CD4-positive, alpha-beta T cell (primary cell): Measurements from ENCODE around the gene MID2. TPM values are rescaled to one million over a fixed set of nuclear protein-coding genes. Genes with fewer than 3 reads are reported as not detected.

Experiments
- ATAC-seq: fragments of 200-7000 bp; cut with Tn5 transposase; one replicate; pipeline ENCODE4 v1.10.0; 2022; ENCODE audit warnings: mild to moderate bottlenecking; ENCODE audit not compliant: poor library complexity
- CTCF ChIA-PET: fragments of 350-600 bp; sonication (Branson Sonifier 250); formaldehyde crosslinking; loops from one replicate; lab custom pipeline; 2021; ENCODE audit warnings: antibody characterized with exemption, inconsistent platforms; lab: Charles Lee
- POLR2A ChIA-PET: fragments of 350-600 bp; sonication (Branson Sonifier 250); formaldehyde crosslinking; loops from one replicate; lab custom pipeline; 2021; ENCODE audit warnings: antibody characterized with exemption, inconsistent platforms; lab: Charles Lee
- DNase-seq, 14 experiments: peaks; one replicate each; pipeline ENCODE4 v3.0.0-alpha.2; 2013 to 2020; ENCODE audit warnings: mixed read lengths in 2 of 14
- H3K27ac ChIP-seq, 2 donors: one replicate each; pipeline versions ENCODE4 v1.5.1 to v1.7.0; 2013; ENCODE audit warnings: low read length in 2 of 2, low read depth in 1 of 2, mild to moderate bottlenecking in 1 of 2
- H3K27me3 ChIP-seq, 2 experiments: 1 replicate in 1 of 2; 2 replicates in 1 of 2; pipeline versions ENCODE4 v1.6.1 to v1.7.0; 2013; ENCODE audit warnings: low read length in 2 of 2, control low read depth in 1 of 2, mild to moderate bottlenecking in 1 of 2, moderate library complexity in 1 of 2; ENCODE audit not compliant: insufficient read depth in 2 of 2, control insufficient read depth in 1 of 2
- H3K36me3 ChIP-seq: one replicate; pipeline ENCODE4 v1.6.1; 2013; ENCODE audit warnings: low read length, control low read depth; ENCODE audit not compliant: insufficient read depth
- H3K4me1 ChIP-seq: one replicate; pipeline ENCODE4 v1.6.1; 2013; ENCODE audit warnings: low read length, control low read depth; ENCODE audit not compliant: insufficient read depth
- H3K4me3 ChIP-seq: one replicate; pipeline ENCODE4 v1.5.1; 2013; ENCODE audit warnings: mild to moderate bottlenecking, low read length, moderate library complexity
- H3K9me3 ChIP-seq, 2 experiments: 1 replicate in 1 of 2; 2 replicates in 1 of 2; pipeline versions ENCODE4 v1.6.1 to v1.7.0; 2013; ENCODE audit warnings: low read length in 2 of 2, mild to moderate bottlenecking in 2 of 2, control low read depth in 1 of 2, moderate library complexity in 1 of 2; ENCODE audit not compliant: control insufficient read depth in 1 of 2, insufficient read depth in 1 of 2
- H3K27ac Mint-ChIP-seq: one replicate; pipeline ENCODE4 v1.8.0; 2020; ENCODE audit warnings: mixed read lengths
- H3K27me3 Mint-ChIP-seq: one replicate; pipeline ENCODE4 v1.8.0; 2021; ENCODE audit warnings: mixed read lengths
- H3K36me3 Mint-ChIP-seq: one replicate; pipeline ENCODE4 v1.8.0; 2021; ENCODE audit warnings: low read depth, mixed read lengths
- H3K4me1 Mint-ChIP-seq: one replicate; pipeline ENCODE4 v1.8.0; 2021; ENCODE audit warnings: low read depth, mixed read lengths
- H3K4me3 Mint-ChIP-seq: one replicate; pipeline ENCODE4 v1.8.0; 2020; ENCODE audit warnings: mild to moderate bottlenecking, mixed read lengths
- H3K9me3 Mint-ChIP-seq: one replicate; pipeline ENCODE4 v1.8.0; 2020; ENCODE audit warnings: mixed read lengths
- intact Hi-C, 2 experiments: fragments of 100-400 bp; cut with DNase I in 1 of 2; cut with micrococcal nuclease in 1 of 2; formaldehyde crosslinking; loops; one replicate each; pipeline versions ENCODE4 v1.15.1 to v1.9.0; 2023 to 2025; cut with DNase I, micrococcal nuclease
- polyA plus RNA-seq, 2 donors: library from polyadenylated mRNA; unstranded; fragments of 120-200 nt; gene quantifications; one replicate each; pipeline ENCODE4 v1.2.1, GENCODE V29; 2013
- total RNA-seq, 174 experiments: library from RNA in 2 of 174; stranded (reverse) in 2 of 174; gene quantifications; one replicate each; pipeline ENCODE4 v1.2.3 and lab custom pipeline; 2021 to 2026
- TF ChIP-seq, protein P1 (sequence below): fragments of 200-600 bp; IDR thresholded peaks from one replicate; pipeline ENCODE4 v1.8.0; 2022; ENCODE audit warnings: antibody characterized with exemption, mild to moderate bottlenecking

MID2 gene, protein sequence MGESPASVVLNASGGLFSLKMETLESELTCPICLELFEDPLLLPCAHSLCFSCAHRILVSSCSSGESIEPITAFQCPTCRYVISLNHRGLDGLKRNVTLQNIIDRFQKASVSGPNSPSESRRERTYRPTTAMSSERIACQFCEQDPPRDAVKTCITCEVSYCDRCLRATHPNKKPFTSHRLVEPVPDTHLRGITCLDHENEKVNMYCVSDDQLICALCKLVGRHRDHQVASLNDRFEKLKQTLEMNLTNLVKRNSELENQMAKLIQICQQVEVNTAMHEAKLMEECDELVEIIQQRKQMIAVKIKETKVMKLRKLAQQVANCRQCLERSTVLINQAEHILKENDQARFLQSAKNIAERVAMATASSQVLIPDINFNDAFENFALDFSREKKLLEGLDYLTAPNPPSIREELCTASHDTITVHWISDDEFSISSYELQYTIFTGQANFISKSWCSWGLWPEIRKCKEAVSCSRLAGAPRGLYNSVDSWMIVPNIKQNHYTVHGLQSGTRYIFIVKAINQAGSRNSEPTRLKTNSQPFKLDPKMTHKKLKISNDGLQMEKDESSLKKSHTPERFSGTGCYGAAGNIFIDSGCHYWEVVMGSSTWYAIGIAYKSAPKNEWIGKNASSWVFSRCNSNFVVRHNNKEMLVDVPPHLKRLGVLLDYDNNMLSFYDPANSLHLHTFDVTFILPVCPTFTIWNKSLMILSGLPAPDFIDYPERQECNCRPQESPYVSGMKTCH
- 10 to 100 TPM; 15.7 to 16.9 TPM for total RNA-seq
- 9.4 TPM for polyA plus RNA-seq (2013, experiment 1 of 2)
- 13.7 TPM for polyA plus RNA-seq (2013, experiment 2 of 2)
- total RNA-seq (lab: John Stamatoyannopoulos, UW): 14.5 to 42.7 (median 28.0) reads per million in 172 experiments

GRCh38 chrX:107825698-107826237 lies at the start of gene MID2:
Gene MID2 (plus strand): TSS chrX:107825866. CDS start chrX:107826427, 561 bp downstream.
- ATAC-seq: peak; percentile 79
- Mint-ChIP-seq H3K9me3 (no peaks in the 10 kb centered on the region), H3K4me3 (peak within 1 kb of the TSS; percentile 91), H3K4me1 (peaks cover 52% of the 10 kb centered on the region), H3K27ac (peak within 1 kb of the TSS; percentile 90), H3K27me3 (peaks cover 5% of the 10 kb centered on the region), H3K36me3 (no peaks in the 10 kb centered on the region)
- CTCF ChIA-PET: interaction anchor here (0.9 kb wide), 1 partner anchor 109 kb away, joined by 3 read pairs; no protein-coding TSS in a partner anchor
- Histone ChIP-seq H3K27ac (peak within 1 kb of the TSS; percentile 44 to 50), H3K9me3 (no peaks in the 10 kb centered on the region), H3K4me1 (peaks cover 20% of the 10 kb centered on the region), H3K27me3 (no peaks in the 10 kb centered on the region), H3K36me3 (no peaks in the 10 kb centered on the region), H3K4me3 (peak within 1 kb of the TSS; percentile 62)
- DNase-seq: peak; percentile 24 to 76 (median 47)
- POLR2A ChIA-PET: interaction anchor here (0.6 to 2.3 kb wide), 8 partner anchors 49 to 826 kb away, joined by 3 to 17 read pairs (median 4); partner anchors contain the start of genes ATG4A, MORC4, PRPS1 and PSMD10
- TF ChIP-seq, protein P1, sequence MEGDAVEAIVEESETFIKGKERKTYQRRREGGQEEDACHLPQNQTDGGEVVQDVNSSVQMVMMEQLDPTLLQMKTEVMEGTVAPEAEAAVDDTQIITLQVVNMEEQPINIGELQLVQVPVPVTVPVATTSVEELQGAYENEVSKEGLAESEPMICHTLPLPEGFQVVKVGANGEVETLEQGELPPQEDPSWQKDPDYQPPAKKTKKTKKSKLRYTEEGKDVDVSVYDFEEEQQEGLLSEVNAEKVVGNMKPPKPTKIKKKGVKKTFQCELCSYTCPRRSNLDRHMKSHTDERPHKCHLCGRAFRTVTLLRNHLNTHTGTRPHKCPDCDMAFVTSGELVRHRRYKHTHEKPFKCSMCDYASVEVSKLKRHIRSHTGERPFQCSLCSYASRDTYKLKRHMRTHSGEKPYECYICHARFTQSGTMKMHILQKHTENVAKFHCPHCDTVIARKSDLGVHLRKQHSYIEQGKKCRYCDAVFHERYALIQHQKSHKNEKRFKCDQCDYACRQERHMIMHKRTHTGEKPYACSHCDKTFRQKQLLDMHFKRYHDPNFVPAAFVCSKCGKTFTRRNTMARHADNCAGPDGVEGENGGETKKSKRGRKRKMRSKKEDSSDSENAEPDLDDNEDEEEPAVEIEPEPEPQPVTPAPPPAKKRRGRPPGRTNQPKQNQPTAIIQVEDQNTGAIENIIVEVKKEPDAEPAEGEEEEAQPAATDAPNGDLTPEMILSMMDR: no peak
- intact Hi-C loops: loop anchor here in 1 of 2 experiments (5.0 kb wide), 1 partner anchor 48 kb away; the partner anchor contains the start of genes NCBP2L and TSC22D3

- peak overlapping the region in 1 of 2 donors; percentile 60 for H3K27ac ChIP-seq
- TF ChIP-seq, protein P1: peak; percentile 47
Measured at GRCh38 chrX:107776649-107777535, 48.8 kb upstream of the MID2 start.

More at GRCh38 chrX:107776649-107777535, 48.8 kb upstream of the MID2 start:
- Mint-ChIP-seq H3K27ac (peak overlapping the region; percentile 80), H3K36me3 (peaks cover 15% of the 10 kb centered on the region), H3K4me3 (peak overlapping the region; percentile 87), H3K4me1 (peaks cover 23% of the 10 kb centered on the region), H3K9me3 (no peaks in the 10 kb centered on the region), H3K27me3 (no peaks in the 10 kb centered on the region)
- ATAC-seq: peak; percentile 69
- Histone ChIP-seq H3K9me3 (no peaks in the 10 kb centered on the region), H3K27me3 (no peaks in the 10 kb centered on the region), H3K36me3 (no peaks in the 10 kb centered on the region), H3K4me3 (peak overlapping the region; percentile 72), H3K4me1 (peaks cover 20% of the 10 kb centered on the region)
- POLR2A ChIA-PET: interaction anchor here (0.7 to 4.6 kb wide), 14 partner anchors 35 to 778 kb away, joined by 3 to 68 read pairs (median 8); partner anchors contain the start of gene PRPS1
- CTCF ChIA-PET: interaction anchor here (0.6 to 4.9 kb wide), 22 partner anchors 9 to 294 kb away, joined by 3 to 92 read pairs (median 4); partner anchors contain the start of gene PRPS1
- intact Hi-C loops: loop anchor here (1.0 to 10.0 kb wide), 11 partner anchors 50 to 880 kb away; partner anchors contain the start of genes MID2 (in 1 of the 2) and RBM41 (in 1 of the 2)
- peak; percentile 50 to 90 (median 66) for DNase-seq
